HG03135 (cell line): ENCODE results near the gene KIF1C.

Experiments used
- ATAC-seq: cut with Tn5 transposase; IDR thresholded peaks from one replicate; pipeline ENCODE4 v1.9.1; 2021; ENCODE audit warnings: mild to moderate bottlenecking, moderate library complexity; ENCODE audit not compliant: unreplicated experiment

The KIF1C gene

DNA sequence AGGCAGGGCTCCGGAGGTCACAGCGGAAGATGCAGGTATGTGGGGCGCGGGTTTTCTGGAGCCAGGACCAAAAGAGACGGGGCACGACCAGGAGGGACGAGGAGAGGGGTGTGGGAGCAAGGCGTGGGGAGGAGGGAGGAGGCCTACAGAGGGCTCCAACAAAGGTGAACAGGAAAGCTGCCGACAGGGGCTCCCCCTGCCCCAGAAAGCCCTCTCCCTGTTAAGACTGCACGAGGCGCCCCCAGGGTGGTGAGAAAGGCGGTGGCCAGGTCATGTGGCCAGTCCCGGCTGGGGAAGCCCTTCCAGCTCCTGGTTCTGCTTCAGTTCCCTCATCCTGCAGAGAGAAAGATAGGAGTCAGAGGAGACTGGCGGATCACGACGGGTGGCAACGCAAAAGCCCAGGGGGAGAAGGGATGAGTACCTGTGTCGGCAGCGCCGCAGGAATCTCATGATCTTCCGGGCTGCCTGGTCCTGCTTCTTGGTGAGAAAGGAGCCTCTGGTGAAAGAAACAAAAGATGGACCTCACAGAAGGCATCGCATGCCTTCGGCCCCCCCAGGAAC lies 29.2 kb upstream of the KIF1C start:
- ATAC-seq, result no peak

DNA sequence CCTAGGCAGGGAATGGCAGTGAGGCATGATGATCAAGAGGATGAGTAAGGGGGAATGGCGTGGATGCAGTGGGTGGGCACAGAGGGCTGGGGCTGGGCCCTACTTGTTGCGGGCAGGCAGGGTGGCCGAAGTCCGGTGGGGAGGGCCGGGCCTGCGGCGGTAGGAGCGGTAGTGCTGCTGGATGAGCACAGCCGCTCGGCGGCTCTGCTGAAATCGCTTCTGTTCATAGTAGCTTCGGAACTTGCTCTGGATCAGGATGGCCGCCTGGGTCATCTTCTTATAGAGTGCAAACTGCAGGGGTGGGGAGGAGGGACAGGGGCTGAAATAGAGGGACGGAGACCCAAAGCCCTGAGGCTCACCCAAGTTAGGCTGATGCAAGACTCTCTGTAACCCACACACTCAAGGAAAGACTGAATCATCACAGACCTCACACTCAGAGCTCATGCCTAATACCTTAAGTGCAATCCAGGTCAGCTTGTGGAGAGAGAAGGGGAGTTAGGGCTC lies 28.7 kb upstream of the KIF1C start:
- no peak for ATAC-seq

DNA sequence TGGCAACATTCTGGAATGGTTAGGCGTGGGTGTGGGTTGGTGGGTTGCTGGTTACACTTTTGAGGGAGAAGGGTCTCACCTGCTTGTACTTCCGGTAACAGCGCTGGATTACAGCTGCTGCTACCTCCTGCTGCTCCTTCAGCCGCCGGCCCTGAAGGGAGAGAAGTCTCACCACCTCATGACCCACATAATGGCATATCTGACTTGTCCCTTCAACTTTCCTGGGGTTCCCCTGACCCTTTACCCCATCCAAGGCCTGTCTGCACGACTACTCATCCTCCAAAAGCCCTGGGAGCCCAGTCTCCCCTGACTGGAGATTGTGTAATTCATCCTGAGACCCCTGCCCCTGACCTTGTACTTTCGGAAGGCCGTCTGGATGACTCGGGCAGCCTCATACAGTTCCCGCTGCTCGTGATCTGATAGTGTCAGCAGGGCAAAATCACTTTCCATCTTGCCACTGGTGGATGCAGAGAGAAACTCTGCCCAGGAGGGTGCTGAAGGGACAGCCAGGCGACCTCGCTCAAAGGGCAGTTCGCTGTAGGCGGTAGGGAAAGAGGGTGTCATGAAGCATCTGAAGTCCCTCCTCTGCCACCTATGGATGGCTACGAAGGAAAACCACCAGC lies 28.1 kb upstream of the KIF1C start:
- ATAC-seq, result no peak

DNA sequence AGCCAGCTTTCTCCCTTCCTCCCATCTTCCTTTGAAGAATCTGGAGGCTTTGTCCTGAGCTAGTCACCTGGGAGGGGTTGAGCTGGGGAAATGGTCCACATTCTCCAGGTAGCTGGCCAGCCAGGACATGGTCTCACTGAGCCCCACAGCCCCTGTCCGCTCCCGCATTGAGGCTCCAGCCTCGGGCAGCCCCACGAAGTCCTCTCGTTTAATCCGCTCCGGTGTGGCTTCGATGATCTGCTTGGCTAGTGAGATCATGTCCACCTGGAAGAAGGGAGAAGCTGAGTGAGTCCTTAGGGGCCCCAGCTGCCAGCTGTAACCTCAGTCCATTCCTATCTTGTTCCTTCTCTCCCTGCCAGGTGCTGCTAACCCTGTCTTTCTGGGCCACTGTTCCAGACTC lies 27.5 kb upstream of the KIF1C start:
- ATAC-seq, result no peak

DNA sequence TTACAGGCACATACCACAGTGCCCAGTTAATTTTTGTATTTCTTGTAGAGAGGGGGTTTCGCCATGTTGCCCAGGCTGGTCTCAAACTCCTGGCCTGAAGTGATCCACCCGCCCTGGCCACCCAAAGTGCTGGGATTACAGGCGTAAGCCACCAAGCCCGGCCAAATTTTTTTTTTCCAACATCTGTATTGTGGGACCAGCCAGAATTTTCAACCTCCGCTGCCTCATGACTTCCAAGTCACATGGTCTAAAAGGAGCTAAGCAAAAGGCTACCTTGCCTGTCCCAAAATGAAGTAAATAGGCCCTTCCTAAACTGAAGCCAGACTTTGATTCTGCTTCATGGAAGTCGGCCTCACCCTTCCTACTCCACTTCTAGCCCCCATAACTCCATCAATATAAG lies 25.9 kb upstream of the KIF1C start:
- ATAC-seq, result no peak

DNA sequence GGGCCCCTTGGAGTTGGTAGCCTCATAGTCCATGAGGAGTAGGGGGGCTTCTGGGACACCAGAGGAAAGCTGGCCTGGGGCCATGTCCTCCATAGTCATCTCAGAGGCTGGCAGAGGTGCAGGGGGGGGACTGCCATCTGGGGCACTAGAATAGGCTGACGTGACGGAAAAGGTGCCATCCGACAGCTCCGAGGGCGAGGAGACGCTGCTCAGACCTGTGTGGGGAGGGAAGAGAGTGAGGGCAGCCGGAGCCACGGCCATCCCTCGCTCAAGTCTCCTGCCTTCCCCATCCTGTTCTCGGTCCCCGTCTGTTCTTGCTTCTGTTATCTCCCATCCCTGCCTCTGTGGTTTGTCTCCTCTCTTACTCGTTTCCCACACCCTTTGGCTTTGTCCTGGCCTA lies 25.4 kb upstream of the KIF1C start:
- no peak for ATAC-seq

DNA sequence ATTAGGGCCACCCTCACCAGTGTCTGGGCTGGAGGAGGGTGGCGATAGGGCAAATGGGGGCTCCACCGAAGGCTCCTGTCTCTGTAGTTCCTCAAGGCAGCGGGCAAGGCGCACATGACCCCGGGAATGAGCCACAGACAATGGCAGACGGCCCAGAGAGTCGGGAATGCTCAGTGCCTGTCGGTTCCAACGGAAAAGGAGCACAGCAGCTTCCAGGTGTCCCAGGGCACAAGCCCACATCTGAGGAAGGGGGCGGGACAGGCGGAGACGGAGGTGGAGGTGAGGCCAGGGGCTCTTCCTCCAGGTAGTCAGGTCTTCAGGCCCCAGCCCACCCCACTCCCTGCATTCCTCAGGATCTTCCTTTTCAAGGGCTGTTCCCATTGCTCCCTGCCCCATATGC lies 25.0 kb upstream of the KIF1C start:
- ATAC-seq, result no peak

DNA sequence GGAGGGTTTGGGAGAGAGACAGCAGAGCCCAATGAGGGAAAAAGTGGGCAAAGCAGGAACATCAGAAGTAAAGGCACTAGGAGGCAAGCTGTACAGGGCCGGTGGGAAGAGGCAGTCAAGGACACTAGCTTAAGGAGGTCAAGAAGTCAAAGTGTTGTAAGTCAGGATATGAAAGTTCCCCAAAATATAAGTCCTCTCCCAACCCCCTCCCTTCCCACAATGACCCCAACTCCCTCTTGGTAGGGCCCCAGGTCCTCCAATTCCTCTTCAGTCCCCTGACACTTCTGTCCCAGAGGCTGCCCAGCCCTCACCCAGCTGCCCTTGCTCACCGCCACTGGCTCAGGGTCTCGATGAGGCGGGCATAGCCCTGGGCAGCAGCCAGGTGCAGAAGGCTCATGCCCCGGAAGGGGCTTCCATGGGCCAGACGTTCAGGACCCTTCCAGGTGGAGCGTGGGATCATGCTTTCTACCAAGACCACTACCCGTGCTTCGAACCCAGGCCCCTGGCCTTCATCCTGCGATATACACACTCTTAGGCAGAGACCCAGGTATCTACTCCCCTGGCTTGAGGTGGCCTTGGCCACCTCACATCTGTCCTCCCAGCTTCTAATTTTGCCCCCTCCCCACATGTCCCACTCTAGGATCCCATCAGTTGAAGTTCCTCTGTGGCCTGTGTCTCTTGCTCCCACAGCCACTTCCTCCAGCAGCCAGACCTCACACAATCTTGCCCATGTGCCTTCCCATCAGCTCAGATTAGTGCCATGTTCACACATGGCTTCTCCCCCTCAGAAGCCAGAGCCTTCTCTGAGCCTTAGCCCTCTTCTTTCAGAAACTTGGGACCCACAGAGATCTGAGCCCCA lies 24.3 kb upstream of the KIF1C start:
- no peak for ATAC-seq

DNA sequence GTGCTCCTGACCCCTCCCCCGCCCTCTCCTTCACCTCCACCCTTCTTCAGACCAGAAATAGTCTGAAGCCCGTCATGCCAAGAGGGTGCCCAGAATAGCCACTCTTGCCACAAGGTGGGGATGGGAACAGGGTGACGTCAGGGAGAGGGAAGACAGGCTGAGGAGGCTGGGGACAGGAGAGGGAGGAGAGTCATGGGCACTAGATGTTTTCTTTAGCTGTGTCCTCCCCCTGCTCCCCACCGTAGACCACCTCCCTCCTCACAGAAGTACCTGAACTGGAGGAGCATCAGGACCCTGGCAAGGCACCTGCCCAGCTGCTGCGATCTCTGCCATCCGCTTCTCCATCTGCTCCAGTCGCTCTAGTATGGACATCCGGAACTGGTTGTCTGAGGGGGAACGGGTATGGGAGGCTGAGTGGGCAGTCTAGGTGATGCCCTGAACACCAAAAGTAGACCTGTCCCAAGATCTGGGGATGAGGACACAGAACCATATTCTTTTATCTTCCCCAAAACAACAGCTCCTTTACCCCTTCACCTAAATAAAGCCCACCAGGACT lies 23.6 kb upstream of the KIF1C start:
- no peak for ATAC-seq

DNA sequence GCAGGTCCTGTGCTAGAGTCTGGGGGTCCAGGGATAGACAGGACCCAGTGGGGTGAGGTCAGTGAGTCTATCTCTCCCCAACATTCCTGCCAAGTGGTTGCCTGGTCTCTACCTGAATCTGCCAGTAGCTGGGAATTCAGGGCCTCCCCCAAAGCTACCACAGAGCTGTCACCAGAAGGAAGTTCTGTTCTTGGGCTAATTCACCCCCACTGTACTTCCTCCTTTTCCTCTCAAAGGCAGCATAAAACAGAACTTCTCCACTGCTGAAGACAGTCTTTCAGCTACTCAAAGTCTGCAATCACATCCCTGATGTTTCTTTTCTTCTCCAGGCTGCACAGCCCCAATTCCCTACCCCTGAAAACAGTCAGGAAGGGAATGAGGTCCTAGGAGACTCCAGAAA lies 19.0 kb upstream of the KIF1C start:
- ATAC-seq, result no peak

DNA sequence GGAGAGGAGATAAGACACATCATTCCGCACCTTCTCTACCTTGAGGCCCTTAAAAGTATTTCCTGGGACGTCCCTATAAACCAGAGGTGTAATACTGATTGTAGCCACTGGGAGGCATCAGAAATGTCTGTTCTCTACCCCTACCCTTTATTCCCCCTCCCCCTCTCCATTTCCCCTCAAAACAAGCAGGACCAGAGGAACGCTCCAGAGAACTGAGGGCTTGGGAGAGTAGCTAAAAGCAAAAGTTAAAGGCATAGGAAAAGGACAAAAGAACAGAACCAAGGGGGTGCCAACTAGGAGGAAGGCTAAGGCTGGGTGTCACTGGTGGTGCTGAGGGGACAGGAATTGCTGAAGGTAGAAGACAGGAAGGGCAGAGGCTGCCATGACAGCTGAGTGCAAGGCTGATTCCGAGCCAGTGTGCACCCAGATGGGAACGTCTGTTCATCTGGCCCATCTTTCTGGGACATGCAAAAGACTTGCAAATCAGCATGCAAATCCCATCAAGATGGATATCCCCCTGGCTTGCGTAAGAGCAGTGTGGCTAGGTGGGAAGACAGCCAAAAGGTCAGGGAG lies 17.0 kb upstream of the KIF1C start:
- ATAC-seq, result no peak

DNA sequence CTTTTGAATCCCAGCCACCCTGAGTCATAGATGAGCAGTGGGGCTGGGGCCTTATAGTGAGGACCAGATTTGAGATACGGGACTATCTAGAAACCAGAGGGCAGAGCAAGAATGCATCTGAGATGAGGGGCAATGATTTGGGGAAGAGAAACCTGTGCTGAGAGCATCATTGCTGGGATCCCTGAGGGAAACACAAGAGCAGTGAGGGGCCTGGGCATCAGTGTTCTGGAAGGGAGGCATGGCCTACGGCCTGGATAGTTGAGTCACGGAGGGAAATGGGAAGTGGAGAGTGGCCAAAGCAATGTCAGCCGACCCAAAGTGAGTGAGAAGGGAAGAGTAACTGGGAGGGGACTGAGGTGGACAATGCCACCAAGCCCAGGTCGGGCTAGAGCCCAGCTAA lies 15.4 kb upstream of the KIF1C start:
- ATAC-seq, result no peak

DNA sequence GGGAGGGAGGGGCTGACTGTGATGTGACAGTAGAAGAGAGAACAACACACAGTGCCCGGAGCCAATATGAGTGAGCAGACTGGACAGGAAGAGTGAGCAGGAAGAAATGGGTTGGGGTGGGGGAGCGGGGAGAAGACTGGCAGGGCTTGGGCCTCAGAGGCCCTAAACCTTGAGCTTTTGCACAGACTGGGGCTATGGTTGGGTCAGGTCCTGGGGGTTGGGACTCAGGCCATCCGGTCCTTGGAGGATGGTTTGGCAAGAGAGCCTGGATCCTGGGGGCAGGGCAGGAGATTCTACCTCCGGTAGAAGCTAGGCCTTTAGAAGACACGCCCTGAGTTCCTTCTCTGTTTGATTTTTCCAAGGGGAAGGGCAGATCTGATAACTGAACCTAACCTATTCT lies 11.3 kb upstream of the KIF1C start:
- ATAC-seq, result no peak

DNA sequence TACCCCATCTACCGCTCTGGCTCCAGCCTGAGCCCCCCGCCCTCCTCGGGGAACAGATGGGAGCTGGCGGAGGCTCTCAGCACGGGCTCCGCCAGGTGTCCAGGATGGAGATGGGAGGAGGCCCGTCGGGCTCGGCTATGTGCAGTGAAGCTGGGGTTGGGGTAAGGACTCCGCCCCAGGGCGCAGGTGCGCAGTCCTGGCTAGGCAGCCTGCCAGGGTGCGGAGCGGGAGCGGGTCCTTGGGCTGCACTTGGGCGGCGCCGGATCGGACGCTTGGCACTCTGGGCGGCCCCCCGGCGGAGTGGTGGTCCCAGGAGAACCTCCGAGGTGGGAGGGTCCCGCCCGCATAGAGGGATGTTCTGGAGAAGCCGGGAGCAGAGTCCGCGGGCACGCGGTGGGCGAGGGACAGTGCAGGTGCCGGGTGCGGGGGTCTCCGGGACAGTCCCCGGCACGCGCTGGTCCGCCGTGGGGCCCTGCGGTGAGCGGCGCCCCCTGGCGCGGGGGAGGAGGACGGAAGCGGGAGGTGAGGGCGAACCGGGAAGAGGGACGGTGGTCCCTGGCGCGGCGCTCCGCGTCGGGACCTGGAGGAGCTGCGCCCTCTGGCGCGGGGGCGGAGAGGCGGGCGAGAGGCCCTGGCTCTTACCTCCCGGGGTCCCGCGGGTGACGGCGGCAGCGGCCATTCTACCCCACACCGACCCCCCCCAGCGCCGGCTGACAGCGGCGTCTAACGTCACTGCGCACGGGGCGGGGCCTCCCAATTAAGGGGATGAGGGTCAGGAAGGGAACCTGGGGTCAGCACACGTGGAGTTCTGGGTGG lies 10.6 kb upstream of the KIF1C start, which contains the start of gene CAMTA2:
CAMTA2 (minus strand) TSS at position 725 of the 816 bp plus-strand sequence. CDS start 1,453 bp downstream, outside the sequence.
- ATAC-seq, result peak; percentile 55

DNA sequence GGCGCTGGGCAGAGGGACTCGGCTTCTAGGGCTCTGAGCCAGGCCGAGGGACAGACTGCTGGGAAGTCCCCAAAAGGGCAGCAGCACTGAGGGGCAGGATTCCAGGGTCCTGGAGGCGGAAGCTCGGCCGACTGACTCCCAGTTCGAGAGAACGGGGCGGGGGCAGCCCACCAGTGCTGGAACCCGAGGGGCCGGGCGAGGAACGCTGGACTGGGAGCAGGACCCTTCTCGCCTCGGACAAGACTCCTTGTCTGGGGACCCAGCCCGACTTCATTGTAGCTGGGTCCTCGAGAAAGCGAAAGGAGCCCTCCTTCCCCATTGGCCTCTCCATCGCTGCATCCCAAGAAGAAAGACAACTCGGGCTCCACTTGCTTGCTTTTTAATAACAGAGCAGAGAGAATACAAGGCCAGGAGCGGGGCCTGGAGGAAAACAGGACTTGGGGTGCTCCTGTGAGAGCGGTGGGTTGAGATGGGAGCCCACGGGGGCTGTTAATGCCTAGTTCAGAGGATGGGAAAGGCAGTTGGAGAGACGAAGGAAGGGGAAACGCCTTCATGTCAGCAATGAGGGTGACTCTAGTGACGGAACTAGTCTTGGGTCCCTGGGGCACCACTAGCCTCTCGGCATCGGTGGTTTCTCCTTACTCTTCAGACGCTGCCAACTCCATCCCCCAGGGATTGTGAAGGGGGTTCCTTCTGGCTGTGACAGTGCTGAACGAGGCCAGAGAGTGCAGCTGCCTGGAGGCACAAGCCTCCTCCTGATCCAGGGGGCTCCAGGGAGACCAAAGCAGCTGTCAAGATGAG lies 9.8 kb upstream of the KIF1C start:
- ATAC-seq, result no peak

DNA sequence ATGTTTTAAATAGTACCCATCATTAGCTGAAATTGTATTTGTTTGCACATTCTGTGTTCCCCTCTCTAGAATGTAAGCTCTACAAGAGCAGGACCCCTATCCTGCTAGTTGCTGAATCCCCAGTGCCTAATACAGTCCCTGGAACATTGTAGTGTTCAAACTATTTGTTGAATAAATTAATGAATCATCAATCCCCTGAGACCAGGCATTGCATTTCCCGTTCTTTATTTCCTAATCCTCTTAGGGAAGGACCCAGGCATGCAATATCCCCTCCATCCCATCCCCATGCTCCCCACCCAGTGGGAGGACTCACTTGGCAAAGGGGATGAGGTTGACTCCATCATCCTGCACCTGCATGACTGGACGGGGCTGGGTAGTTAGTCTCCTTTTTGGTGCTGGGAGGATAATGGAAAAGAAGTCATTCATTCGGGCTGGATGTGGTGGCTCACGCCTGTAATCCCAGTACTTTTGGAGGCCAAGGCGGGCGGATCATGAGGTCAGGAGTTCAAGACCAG lies 3.6 kb upstream of the KIF1C start:
- ATAC-seq, result no peak

DNA sequence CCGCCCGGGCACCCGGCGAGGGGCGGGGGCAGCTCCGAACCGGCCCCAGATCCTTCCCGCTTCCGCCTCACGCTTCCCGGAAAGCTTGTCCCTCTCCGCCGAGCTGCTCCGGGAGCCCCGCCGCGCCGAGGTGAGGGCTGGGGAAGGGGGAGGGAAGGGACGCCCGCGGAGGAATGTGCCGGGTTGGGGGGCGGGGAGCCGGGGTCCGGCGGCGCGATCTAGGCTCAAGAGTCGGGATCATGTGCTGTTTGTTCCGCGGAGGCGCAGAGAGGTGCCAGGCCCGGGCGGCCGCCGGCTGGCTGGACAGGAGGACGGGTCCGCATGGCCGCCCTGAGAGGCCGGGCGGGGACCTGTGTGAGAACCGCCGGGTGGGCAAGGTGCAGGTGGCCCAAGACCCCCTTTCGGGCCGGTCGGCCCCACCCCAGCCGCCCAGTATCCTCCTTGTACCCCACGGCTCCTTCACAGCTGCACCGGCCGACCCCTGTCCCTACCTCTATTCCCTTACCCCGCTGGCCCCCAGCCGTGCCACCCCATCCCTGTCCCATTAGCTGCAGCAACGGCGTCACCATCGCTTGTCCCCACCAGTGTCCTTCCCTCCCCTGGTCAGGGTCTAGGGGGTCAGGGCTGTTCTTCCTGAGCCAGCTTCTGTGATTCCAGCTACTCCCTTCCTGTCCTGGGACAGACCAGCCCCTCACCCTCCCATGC lies 429 bp downstream of the KIF1C start:
- ATAC-seq, result peak; percentile 10

DNA sequence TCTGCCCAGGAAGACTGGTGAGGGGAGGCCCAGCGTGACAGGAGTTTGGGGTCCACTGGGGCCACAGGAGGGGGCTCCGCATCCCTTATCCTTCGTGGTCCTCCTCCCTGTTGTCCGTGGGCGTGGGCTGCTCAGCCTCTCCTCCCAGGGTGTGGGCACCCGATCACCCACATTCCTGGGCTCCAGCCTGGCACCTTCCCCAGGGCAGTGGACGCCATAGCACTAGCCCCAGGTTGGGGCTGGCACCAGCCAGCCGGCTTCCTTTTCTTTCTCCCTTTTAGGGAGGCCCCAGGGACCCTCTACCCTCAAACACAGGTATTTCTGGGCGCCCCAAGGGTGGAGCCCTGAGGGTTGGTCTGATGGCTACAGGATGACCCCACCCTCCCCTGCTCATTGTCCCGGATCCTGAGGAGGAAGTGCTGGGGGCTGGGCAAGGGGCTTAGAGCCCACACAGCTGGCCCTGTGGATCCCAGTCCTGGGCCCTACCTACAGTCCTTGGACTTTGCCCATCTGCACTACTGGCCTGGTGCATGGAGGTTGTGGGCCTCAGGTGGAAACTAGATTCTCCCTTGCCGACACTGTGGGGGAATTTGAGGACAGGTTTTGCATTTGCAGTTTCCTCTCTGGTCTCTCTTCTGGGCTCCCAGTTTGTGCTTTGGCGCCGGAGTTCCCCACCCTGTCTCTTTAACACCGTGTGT lies 1.1 kb downstream of the KIF1C start:
- no peak for ATAC-seq
